CD4-positive, alpha-beta T cell (primary cell): ENCODE measurements around the gene MAST2. TPM values are rescaled to one million over a fixed set of nuclear protein-coding genes. Genes with fewer than 3 reads are reported as not detected.

Experiments
- ATAC-seq: fragments of 200-7000 bp; cut with Tn5 transposase; one replicate; pipeline ENCODE4 v1.10.0; 2022; ENCODE audit warnings: mild to moderate bottlenecking; ENCODE audit not compliant: poor library complexity
- CTCF ChIA-PET: fragments of 350-600 bp; sonication (Branson Sonifier 250); formaldehyde crosslinking; loops from one replicate; lab custom pipeline; 2021; ENCODE audit warnings: antibody characterized with exemption, inconsistent platforms; lab: Charles Lee
- POLR2A ChIA-PET: fragments of 350-600 bp; sonication (Branson Sonifier 250); formaldehyde crosslinking; loops from one replicate; lab custom pipeline; 2021; ENCODE audit warnings: antibody characterized with exemption, inconsistent platforms; lab: Charles Lee
- DNase-seq, 14 experiments: peaks; one replicate each; pipeline ENCODE4 v3.0.0-alpha.2; 2013 to 2020; ENCODE audit warnings: mixed read lengths in 2 of 14
- H3K27ac ChIP-seq, 2 donors: one replicate each; pipeline versions ENCODE4 v1.5.1 to v1.7.0; 2013; ENCODE audit warnings: low read length in 2 of 2, low read depth in 1 of 2, mild to moderate bottlenecking in 1 of 2
- H3K27me3 ChIP-seq, 2 experiments: 1 replicate in 1 of 2; 2 replicates in 1 of 2; pipeline versions ENCODE4 v1.6.1 to v1.7.0; 2013; ENCODE audit warnings: low read length in 2 of 2, control low read depth in 1 of 2, mild to moderate bottlenecking in 1 of 2, moderate library complexity in 1 of 2; ENCODE audit not compliant: insufficient read depth in 2 of 2, control insufficient read depth in 1 of 2
- H3K36me3 ChIP-seq: one replicate; pipeline ENCODE4 v1.6.1; 2013; ENCODE audit warnings: low read length, control low read depth; ENCODE audit not compliant: insufficient read depth
- H3K4me1 ChIP-seq: one replicate; pipeline ENCODE4 v1.6.1; 2013; ENCODE audit warnings: low read length, control low read depth; ENCODE audit not compliant: insufficient read depth
- H3K4me3 ChIP-seq: one replicate; pipeline ENCODE4 v1.5.1; 2013; ENCODE audit warnings: mild to moderate bottlenecking, low read length, moderate library complexity
- H3K9me3 ChIP-seq, 2 experiments: 1 replicate in 1 of 2; 2 replicates in 1 of 2; pipeline versions ENCODE4 v1.6.1 to v1.7.0; 2013; ENCODE audit warnings: low read length in 2 of 2, mild to moderate bottlenecking in 2 of 2, control low read depth in 1 of 2, moderate library complexity in 1 of 2; ENCODE audit not compliant: control insufficient read depth in 1 of 2, insufficient read depth in 1 of 2
- H3K27ac Mint-ChIP-seq: one replicate; pipeline ENCODE4 v1.8.0; 2020; ENCODE audit warnings: mixed read lengths
- H3K27me3 Mint-ChIP-seq: one replicate; pipeline ENCODE4 v1.8.0; 2021; ENCODE audit warnings: mixed read lengths
- H3K36me3 Mint-ChIP-seq: one replicate; pipeline ENCODE4 v1.8.0; 2021; ENCODE audit warnings: low read depth, mixed read lengths
- H3K4me1 Mint-ChIP-seq: one replicate; pipeline ENCODE4 v1.8.0; 2021; ENCODE audit warnings: low read depth, mixed read lengths
- H3K4me3 Mint-ChIP-seq: one replicate; pipeline ENCODE4 v1.8.0; 2020; ENCODE audit warnings: mild to moderate bottlenecking, mixed read lengths
- H3K9me3 Mint-ChIP-seq: one replicate; pipeline ENCODE4 v1.8.0; 2020; ENCODE audit warnings: mixed read lengths
- intact Hi-C, 2 experiments: fragments of 100-400 bp; cut with DNase I in 1 of 2; cut with micrococcal nuclease in 1 of 2; formaldehyde crosslinking; loops; one replicate each; pipeline versions ENCODE4 v1.15.1 to v1.9.0; 2023 to 2025; cut with DNase I, micrococcal nuclease
- total RNA-seq, 174 experiments: library from RNA in 2 of 174; stranded (reverse) in 2 of 174; gene quantifications; one replicate each; pipeline ENCODE4 v1.2.3 and lab custom pipeline; 2021 to 2026
- TF ChIP-seq, protein P1 (sequence below): fragments of 200-600 bp; IDR thresholded peaks from one replicate; pipeline ENCODE4 v1.8.0; 2022; ENCODE audit warnings: antibody characterized with exemption, mild to moderate bottlenecking

MAST2 gene
- total RNA-seq, 2 experiments from 2014 or later = 5.7 to 6.5 TPM

DNA sequence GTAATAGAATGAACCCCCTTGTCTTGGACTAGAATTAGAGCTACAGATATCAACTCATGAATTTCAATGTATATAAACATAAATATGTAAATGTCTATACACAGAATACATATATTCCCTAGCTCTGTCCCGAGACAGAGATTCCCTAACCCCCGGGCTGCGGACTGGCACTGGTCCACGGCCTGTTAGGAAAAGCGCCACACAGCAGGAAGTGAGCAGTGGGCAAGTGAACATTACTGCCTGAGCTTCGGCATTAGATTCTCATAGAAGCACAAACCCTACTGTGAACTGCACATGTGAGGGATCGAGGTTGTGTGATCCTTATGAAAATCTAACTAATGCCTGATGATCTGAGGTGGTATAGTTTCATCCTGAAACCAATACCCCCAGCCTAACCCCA, 277.8 kb downstream of the MAST2 start:
- Mint-ChIP-seq H3K27ac (no peak overlapping the region), H3K27me3 (no peaks in the 10 kb centered on the region), H3K4me3 (no peak overlapping the region), H3K36me3 (no peaks in the 10 kb centered on the region), H3K9me3 (no peaks in the 10 kb centered on the region), H3K4me1 (no peaks in the 10 kb centered on the region)
- no peak overlapping the region for H3K4me3 ChIP-seq
- TF ChIP-seq, protein P1, sequence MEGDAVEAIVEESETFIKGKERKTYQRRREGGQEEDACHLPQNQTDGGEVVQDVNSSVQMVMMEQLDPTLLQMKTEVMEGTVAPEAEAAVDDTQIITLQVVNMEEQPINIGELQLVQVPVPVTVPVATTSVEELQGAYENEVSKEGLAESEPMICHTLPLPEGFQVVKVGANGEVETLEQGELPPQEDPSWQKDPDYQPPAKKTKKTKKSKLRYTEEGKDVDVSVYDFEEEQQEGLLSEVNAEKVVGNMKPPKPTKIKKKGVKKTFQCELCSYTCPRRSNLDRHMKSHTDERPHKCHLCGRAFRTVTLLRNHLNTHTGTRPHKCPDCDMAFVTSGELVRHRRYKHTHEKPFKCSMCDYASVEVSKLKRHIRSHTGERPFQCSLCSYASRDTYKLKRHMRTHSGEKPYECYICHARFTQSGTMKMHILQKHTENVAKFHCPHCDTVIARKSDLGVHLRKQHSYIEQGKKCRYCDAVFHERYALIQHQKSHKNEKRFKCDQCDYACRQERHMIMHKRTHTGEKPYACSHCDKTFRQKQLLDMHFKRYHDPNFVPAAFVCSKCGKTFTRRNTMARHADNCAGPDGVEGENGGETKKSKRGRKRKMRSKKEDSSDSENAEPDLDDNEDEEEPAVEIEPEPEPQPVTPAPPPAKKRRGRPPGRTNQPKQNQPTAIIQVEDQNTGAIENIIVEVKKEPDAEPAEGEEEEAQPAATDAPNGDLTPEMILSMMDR = no peak
- H3K36me3 ChIP-seq = no peaks in the 10 kb centered on the region
- DNase-seq (no peak), ATAC-seq (no peak)
- ChIA-PET CTCF (no interaction called here), POLR2A (no interaction called here)
- no peaks in the 10 kb centered on the region for H3K4me1 ChIP-seq
- H3K27me3 ChIP-seq = no peaks in the 10 kb centered on the region
- intact Hi-C loops = no loop called here
- H3K27ac ChIP-seq = no peak overlapping the region
- H3K9me3 ChIP-seq = no peaks in the 10 kb centered on the region

GRCh38 chr1:46081619-46082018, 278.2 kb downstream of the MAST2 start:
- Histone ChIP-seq H3K27ac (no peak overlapping the region), H3K9me3 (no peaks in the 10 kb centered on the region), H3K4me1 (no peaks in the 10 kb centered on the region), H3K27me3 (no peaks in the 10 kb centered on the region), H3K4me3 (no peak overlapping the region), H3K36me3 (no peaks in the 10 kb centered on the region)
- Mint-ChIP-seq H3K27me3 (no peaks in the 10 kb centered on the region), H3K4me3 (no peak overlapping the region), H3K4me1 (no peaks in the 10 kb centered on the region), H3K9me3 (no peaks in the 10 kb centered on the region), H3K36me3 (no peaks in the 10 kb centered on the region), H3K27ac (no peak overlapping the region)
- ChIA-PET POLR2A (no interaction called here), CTCF (no interaction called here)
- intact Hi-C loops = no loop called here
- TF ChIP-seq, protein P1 = no peak
- DNase-seq (no peak), ATAC-seq (no peak)

- Mint-ChIP-seq H3K4me3 (no peak overlapping the region), H3K4me1 (no peaks in the 10 kb centered on the region), H3K27me3 (no peaks in the 10 kb centered on the region), H3K9me3 (no peaks in the 10 kb centered on the region), H3K27ac (no peak overlapping the region), H3K36me3 (no peaks in the 10 kb centered on the region)
- no peak overlapping the region for H3K4me3 ChIP-seq
- H3K4me1 ChIP-seq = no peaks in the 10 kb centered on the region
- H3K36me3 ChIP-seq = no peaks in the 10 kb centered on the region
- CTCF ChIA-PET = no interaction called here
- H3K27me3 ChIP-seq = no peaks in the 10 kb centered on the region
- POLR2A ChIA-PET = interaction anchor here (1.0 kb wide), 1 partner anchor 84 kb away, joined by 3 read pairs; no protein-coding TSS in a partner anchor
- ATAC-seq (no peak), DNase-seq (no peak)
- H3K9me3 ChIP-seq = no peaks in the 10 kb centered on the region
- H3K27ac ChIP-seq = no peak overlapping the region
- TF ChIP-seq, protein P1 = no peak
- intact Hi-C loops = no loop called here
Observed at GRCh38 chr1:46083579-46083978, 280.2 kb downstream of the MAST2 start.
